HEK293 (cell line): ENCODE data around the gene NFKBIE.

Experiments used
- KLF10 ChIP-seq: fragments of 450-650 bp; IDR thresholded peaks from 2 replicates; pipeline ENCODE4 v1.5.1; 2018; ENCODE audit warnings: missing biosample characterization, mild to moderate bottlenecking, missing genetic modification characterization
- RBAK ChIP-seq: fragments of 450-650 bp; formaldehyde crosslinking; IDR thresholded peaks from 2 replicates; pipeline ENCODE4 v1.5.1; 2016; ENCODE audit warnings: missing biosample characterization, missing genetic modification characterization
- SCRT2 ChIP-seq: fragments of 450-650 bp; formaldehyde crosslinking; IDR thresholded peaks from 2 replicates; pipeline ENCODE4 v1.5.1; 2016; ENCODE audit warnings: missing biosample characterization, missing genetic modification characterization
- SP7 ChIP-seq: fragments of 450-650 bp; formaldehyde crosslinking; IDR thresholded peaks from 2 replicates; pipeline ENCODE4 v1.5.1; 2016; ENCODE audit warnings: missing biosample characterization, missing genetic modification characterization
- ZBTB8A ChIP-seq: fragments of 450-650 bp; formaldehyde crosslinking; IDR thresholded peaks from 2 replicates; pipeline ENCODE4 v1.5.1; 2016; ENCODE audit warnings: missing biosample characterization, missing genetic modification characterization
- ZFP3 ChIP-seq: fragments of 450-650 bp; formaldehyde crosslinking; IDR thresholded peaks from 2 replicates; pipeline ENCODE4 v1.5.1; 2016; ENCODE audit warnings: low read depth, missing biosample characterization, missing genetic modification characterization
- ZNF133 ChIP-seq: fragments of 450-650 bp; formaldehyde crosslinking; IDR thresholded peaks from 2 replicates; pipeline ENCODE4 v1.5.1; 2016; ENCODE audit warnings: missing biosample characterization, missing genetic modification characterization
- ZNF169 ChIP-seq: fragments of 450-650 bp; formaldehyde crosslinking; IDR thresholded peaks from 2 replicates; pipeline ENCODE4 v1.5.1; 2016; ENCODE audit warnings: missing biosample characterization, missing genetic modification characterization
- ZNF248 ChIP-seq: fragments of 450-650 bp; formaldehyde crosslinking; IDR thresholded peaks from 2 replicates; pipeline ENCODE4 v1.5.1; 2017; ENCODE audit warnings: missing biosample characterization, missing genetic modification characterization
- ZNF404 ChIP-seq: fragments of 450-650 bp; formaldehyde crosslinking; IDR thresholded peaks from 2 replicates; pipeline ENCODE4 v1.5.1; 2017; ENCODE audit warnings: missing biosample characterization, missing genetic modification characterization
- ZNF48 ChIP-seq: fragments of 450-650 bp; formaldehyde crosslinking; IDR thresholded peaks from 2 replicates; pipeline ENCODE4 v1.5.1; 2016; ENCODE audit warnings: missing biosample characterization, missing genetic modification characterization
- ZNF513 ChIP-seq: fragments of 450-650 bp; IDR thresholded peaks from 2 replicates; pipeline ENCODE4 v1.5.1; 2018; ENCODE audit warnings: missing biosample characterization, missing genetic modification characterization
- ZNF514 ChIP-seq: fragments of 450-650 bp; formaldehyde crosslinking; IDR thresholded peaks from 2 replicates; pipeline ENCODE4 v1.5.1; 2016; ENCODE audit warnings: missing biosample characterization, missing genetic modification characterization
- ZNF544 ChIP-seq: fragments of 450-650 bp; formaldehyde crosslinking; IDR thresholded peaks from 2 replicates; pipeline ENCODE4 v1.5.0; 2017; ENCODE audit warnings: missing biosample characterization, missing genetic modification characterization
- ZNF639 ChIP-seq: fragments of 450-650 bp; formaldehyde crosslinking; IDR thresholded peaks from 2 replicates; pipeline ENCODE4 v1.5.1; 2016; ENCODE audit warnings: missing biosample characterization, missing genetic modification characterization
- TF ChIP-seq, protein P1 (sequence below): fragments of 450-650 bp; formaldehyde crosslinking; IDR thresholded peaks from 2 replicates; pipeline ENCODE4 v1.5.1; 2017; ENCODE audit warnings: missing biosample characterization, missing genetic modification characterization
- TF ChIP-seq, protein P2 (sequence below): fragments of 450-650 bp; formaldehyde crosslinking; IDR thresholded peaks from 2 replicates; pipeline ENCODE4 v1.5.1; 2016; ENCODE audit warnings: missing biosample characterization, missing genetic modification characterization, borderline replicate concordance
- TF ChIP-seq, protein P3 (sequence below): fragments of 450-650 bp; formaldehyde crosslinking; IDR thresholded peaks from 2 replicates; pipeline ENCODE4 v1.5.1; 2016; ENCODE audit warnings: missing biosample characterization, missing genetic modification characterization
- TF ChIP-seq, protein P4 (sequence below): fragments of 450-650 bp; formaldehyde crosslinking; IDR thresholded peaks from 2 replicates; pipeline ENCODE4 v1.5.1; 2016; ENCODE audit warnings: missing biosample characterization, missing genetic modification characterization
- TF ChIP-seq, protein P5 (sequence below): fragments of 450-650 bp; formaldehyde crosslinking; IDR thresholded peaks from 2 replicates; pipeline ENCODE4 v1.5.1; 2016; ENCODE audit warnings: missing biosample characterization, missing genetic modification characterization
- TF ChIP-seq, protein P6 (sequence below): fragments of 450-650 bp; formaldehyde crosslinking; IDR thresholded peaks from 2 replicates; pipeline ENCODE4 v1.5.1; 2016; ENCODE audit warnings: missing biosample characterization, missing genetic modification characterization, low read depth

NFKBIE gene

DNA sequence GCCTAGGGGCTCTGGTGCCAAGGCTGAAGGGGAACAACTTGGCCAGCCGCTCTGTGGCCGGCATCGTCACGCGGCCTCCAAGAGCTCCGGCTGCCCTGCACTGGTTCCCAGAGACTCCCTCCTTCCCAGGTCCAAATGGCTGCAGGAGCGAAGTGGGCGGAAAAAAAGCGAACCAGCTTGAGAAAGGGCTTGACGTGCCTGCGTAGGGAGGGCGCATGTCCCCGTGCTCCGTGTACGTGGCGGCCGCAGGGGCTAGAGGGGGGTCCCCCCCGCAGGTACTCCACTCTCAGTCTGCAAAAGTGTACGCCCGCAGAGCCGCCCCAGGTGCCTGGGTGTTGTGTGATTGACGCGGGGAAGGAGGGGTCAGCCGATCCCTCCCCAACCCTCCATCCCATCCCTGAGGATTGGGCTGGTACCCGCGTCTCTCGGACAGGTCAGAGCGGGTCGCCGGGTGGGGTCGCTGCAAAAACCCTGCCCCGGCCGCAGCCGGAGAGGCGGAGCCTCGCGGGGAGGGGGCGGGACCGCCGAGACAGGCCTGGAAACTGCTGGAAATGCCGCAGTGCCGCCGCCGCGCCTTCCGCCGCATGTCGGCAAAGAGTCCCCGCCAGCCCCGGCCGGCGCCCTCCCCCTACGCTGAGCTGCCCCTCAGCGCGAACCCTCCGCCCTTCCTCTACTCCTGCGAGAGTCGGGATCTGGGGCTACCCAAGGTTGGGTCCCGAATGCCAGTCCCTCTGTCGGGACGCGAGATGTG is 19.3 kb downstream of the NFKBIE start (continued):
- TF ChIP-seq ZNF248 (tag by site-specific recombination) (no peak), ZNF169 (tag by site-specific recombination) (no peak), SP7 (tag by site-specific recombination) (peak; percentile 67), ZNF404 (tag by site-specific recombination) (0 out of 2 replicates have a peak, but pooled peaks have one; percentile 27), ZNF133 (no peak), ZNF514 (tag by site-specific recombination) (no peak), ZNF544 (no peak), KLF10 (tag by site-specific recombination) (no peak), ZNF639 (tag by site-specific recombination) (peak; percentile 44), ZNF48 (tag by site-specific recombination) (no peak), SCRT2 (tag by site-specific recombination) (no peak; the same call in 1 of the 2 replicates), ZNF513 (no peak), RBAK (no peak), ZFP3 (tag by site-specific recombination) (no peak), ZBTB8A (tag by site-specific recombination) (peak; percentile 60)
- TF ChIP-seq, protein P1, sequence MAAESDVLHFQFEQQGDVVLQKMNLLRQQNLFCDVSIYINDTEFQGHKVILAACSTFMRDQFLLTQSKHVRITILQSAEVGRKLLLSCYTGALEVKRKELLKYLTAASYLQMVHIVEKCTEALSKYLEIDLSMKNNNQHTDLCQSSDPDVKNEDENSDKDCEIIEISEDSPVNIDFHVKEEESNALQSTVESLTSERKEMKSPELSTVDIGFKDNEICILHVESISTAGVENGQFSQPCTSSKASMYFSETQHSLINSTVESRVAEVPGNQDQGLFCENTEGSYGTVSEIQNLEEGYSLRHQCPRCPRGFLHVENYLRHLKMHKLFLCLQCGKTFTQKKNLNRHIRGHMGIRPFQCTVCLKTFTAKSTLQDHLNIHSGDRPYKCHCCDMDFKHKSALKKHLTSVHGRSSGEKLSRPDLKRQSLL, result no peak
- TF ChIP-seq, protein P2, sequence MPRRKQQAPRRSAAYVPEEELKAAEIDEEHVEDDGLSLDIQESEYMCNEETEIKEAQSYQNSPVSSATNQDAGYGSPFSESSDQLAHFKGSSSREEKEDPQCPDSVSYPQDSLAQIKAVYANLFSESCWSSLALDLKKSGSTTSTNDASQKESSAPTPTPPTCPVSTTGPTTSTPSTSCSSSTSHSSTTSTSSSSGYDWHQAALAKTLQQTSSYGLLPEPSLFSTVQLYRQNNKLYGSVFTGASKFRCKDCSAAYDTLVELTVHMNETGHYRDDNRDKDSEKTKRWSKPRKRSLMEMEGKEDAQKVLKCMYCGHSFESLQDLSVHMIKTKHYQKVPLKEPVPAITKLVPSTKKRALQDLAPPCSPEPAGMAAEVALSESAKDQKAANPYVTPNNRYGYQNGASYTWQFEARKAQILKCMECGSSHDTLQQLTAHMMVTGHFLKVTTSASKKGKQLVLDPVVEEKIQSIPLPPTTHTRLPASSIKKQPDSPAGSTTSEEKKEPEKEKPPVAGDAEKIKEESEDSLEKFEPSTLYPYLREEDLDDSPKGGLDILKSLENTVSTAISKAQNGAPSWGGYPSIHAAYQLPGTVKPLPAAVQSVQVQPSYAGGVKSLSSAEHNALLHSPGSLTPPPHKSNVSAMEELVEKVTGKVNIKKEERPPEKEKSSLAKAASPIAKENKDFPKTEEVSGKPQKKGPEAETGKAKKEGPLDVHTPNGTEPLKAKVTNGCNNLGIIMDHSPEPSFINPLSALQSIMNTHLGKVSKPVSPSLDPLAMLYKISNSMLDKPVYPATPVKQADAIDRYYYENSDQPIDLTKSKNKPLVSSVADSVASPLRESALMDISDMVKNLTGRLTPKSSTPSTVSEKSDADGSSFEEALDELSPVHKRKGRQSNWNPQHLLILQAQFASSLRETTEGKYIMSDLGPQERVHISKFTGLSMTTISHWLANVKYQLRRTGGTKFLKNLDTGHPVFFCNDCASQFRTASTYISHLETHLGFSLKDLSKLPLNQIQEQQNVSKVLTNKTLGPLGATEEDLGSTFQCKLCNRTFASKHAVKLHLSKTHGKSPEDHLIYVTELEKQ (tag by site-specific recombination), result peak; percentile 69; the same call in 1 of the 2 replicates
- TF ChIP-seq, protein P3, sequence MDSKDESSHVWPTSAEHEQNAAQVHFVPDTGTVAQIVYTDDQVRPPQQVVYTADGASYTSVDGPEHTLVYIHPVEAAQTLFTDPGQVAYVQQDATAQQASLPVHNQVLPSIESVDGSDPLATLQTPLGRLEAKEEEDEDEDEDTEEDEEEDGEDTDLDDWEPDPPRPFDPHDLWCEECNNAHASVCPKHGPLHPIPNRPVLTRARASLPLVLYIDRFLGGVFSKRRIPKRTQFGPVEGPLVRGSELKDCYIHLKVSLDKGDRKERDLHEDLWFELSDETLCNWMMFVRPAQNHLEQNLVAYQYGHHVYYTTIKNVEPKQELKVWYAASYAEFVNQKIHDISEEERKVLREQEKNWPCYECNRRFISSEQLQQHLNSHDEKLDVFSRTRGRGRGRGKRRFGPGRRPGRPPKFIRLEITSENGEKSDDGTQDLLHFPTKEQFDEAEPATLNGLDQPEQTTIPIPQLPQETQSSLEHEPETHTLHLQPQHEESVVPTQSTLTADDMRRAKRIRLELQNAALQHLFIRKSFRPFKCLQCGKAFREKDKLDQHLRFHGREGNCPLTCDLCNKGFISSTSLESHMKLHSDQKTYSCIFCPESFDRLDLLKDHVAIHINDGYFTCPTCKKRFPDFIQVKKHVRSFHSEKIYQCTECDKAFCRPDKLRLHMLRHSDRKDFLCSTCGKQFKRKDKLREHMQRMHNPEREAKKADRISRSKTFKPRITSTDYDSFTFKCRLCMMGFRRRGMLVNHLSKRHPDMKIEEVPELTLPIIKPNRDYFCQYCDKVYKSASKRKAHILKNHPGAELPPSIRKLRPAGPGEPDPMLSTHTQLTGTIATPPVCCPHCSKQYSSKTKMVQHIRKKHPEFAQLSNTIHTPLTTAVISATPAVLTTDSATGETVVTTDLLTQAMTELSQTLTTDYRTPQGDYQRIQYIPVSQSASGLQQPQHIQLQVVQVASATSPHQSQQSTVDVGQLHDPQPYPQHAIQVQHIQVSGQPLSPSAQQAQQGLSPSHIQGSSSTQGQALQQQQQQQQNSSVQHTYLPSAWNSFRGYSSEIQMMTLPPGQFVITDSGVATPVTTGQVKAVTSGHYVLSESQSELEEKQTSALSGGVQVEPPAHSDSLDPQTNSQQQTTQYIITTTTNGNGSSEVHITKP (tag by site-specific recombination), result no peak
- TF ChIP-seq, protein P4, sequence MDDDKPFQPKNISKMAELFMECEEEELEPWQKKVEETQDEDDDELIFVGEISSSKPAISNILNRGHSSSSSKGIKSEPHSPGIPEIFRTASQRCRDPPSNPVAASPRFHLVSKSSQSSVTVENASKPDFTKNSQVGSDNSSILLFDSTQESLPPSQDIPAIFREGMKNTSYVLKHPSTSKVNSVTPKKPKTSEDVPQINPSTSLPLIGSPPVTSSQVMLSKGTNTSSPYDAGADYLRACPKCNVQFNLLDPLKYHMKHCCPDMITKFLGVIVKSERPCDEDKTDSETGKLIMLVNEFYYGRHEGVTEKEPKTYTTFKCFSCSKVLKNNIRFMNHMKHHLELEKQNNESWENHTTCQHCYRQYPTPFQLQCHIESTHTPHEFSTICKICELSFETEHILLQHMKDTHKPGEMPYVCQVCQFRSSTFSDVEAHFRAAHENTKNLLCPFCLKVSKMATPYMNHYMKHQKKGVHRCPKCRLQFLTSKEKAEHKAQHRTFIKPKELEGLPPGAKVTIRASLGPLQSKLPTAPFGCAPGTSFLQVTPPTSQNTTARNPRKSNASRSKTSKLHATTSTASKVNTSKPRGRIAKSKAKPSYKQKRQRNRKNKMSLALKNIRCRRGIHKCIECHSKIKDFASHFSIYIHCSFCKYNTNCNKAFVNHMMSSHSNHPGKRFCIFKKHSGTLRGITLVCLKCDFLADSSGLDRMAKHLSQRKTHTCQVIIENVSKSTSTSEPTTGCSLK (tag by site-specific recombination), result no peak
- TF ChIP-seq, protein P5, sequence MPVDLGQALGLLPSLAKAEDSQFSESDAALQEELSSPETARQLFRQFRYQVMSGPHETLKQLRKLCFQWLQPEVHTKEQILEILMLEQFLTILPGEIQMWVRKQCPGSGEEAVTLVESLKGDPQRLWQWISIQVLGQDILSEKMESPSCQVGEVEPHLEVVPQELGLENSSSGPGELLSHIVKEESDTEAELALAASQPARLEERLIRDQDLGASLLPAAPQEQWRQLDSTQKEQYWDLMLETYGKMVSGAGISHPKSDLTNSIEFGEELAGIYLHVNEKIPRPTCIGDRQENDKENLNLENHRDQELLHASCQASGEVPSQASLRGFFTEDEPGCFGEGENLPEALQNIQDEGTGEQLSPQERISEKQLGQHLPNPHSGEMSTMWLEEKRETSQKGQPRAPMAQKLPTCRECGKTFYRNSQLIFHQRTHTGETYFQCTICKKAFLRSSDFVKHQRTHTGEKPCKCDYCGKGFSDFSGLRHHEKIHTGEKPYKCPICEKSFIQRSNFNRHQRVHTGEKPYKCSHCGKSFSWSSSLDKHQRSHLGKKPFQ (tag by site-specific recombination), result no peak
- TF ChIP-seq, protein P6, sequence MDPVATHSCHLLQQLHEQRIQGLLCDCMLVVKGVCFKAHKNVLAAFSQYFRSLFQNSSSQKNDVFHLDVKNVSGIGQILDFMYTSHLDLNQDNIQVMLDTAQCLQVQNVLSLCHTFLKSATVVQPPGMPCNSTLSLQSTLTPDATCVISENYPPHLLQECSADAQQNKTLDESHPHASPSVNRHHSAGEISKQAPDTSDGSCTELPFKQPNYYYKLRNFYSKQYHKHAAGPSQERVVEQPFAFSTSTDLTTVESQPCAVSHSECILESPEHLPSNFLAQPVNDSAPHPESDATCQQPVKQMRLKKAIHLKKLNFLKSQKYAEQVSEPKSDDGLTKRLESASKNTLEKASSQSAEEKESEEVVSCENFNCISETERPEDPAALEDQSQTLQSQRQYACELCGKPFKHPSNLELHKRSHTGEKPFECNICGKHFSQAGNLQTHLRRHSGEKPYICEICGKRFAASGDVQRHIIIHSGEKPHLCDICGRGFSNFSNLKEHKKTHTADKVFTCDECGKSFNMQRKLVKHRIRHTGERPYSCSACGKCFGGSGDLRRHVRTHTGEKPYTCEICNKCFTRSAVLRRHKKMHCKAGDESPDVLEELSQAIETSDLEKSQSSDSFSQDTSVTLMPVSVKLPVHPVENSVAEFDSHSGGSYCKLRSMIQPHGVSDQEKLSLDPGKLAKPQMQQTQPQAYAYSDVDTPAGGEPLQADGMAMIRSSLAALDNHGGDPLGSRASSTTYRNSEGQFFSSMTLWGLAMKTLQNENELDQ (tag by site-specific recombination), result no peak
